A549 treated with AZD9567 at 1 μM for 4 hours (cell line): ENCODE measurements around the gene CRTAP. TPM values are rescaled to one million over a fixed set of nuclear protein-coding genes. Genes with fewer than 3 reads are reported as not detected.

Experiments used
- total RNA-seq: library from RNA; stranded (reverse); fragments of 200-300 nt; extraction: Qiagen RNA extraction; gene quantifications from 5 replicates; pipeline ENCODE4 v1.2.3, GENCODE V29; 2022; ENCODE audit not compliant: insufficient read depth

The CRTAP gene
- 268 to 299 TPM (median 289 TPM) in 5 replicates for total RNA-seq

DNA sequence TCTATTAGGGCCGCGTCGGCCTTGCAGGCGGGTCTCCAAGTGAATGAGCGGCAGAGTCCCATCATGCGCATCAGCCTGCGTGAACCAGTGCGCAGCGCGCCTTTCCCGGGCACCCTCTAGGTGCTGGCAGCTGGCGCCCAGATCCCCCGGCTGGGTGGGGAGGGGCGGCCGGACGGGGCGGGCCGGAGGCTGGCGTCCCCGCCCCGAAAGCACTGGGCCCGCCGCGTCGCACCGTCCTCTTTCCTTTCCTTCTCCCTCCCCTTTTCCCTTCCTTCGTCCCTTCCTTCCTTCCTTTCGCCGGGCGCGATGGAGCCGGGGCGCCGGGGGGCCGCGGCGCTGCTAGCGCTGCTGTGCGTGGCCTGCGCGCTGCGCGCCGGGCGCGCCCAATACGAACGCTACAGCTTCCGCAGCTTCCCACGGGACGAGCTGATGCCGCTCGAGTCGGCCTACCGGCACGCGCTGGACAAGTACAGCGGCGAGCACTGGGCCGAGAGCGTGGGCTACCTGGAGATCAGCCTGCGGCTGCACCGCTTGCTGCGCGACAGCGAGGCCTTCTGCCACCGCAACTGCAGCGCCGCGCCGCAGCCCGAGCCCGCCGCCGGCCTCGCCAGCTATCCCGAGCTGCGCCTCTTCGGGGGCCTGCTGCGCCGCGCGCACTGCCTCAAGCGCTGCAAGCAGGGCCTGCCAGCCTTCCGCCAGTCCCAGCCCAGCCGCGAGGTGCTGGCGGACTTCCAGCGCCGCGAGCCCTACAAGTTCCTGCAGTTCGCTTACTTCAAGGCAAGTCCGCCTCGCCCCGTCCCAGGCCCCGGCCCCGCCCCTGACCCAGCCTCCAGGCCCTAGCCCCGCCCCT is at the start of gene CRTAP:
Gene CRTAP, plus strand, starts transcription at position 243 of the 850 bp plus-strand sequence. Its CDS starts 64 bp downstream, at position 307.

Other genes starting within 250 kb of the CRTAP start
- gene CCR4, start 162.4 kb upstream of the CRTAP start, total RNA-seq: 0.07 to 0.13 TPM (median 0.11 TPM) in 4 of 5 replicates, not detected in the other
- gene GLB1, start 16.9 kb upstream of the CRTAP start, total RNA-seq: 65.7 to 77.6 TPM (median 70.7 TPM) in 5 replicates
- gene TMPPE, start 16.9 kb upstream of the CRTAP start, total RNA-seq: 1.2 to 2.5 TPM (median 1.4 TPM) in 5 replicates
- gene SUSD5, start 104.8 kb downstream of the CRTAP start, total RNA-seq: 3.0 to 3.7 TPM (median 3.2 TPM) in 5 replicates
- 6.5 to 8.1 TPM (median 8.0 TPM) in 5 replicates for gene FBXL2, start 163.4 kb downstream of the CRTAP start, total RNA-seq